Astrocyte of the cerebellum (primary cell): ENCODE data around the gene CHST11.

Source experiments
- DNase-seq: peaks from one replicate; pipeline ENCODE4 v3.0.0-alpha.2; 2011; ENCODE audit warnings: low read depth
- H3K4me3 ChIP-seq: 2 replicates; pipeline ENCODE4 v1.5.1; 2011; ENCODE audit warnings: mild to moderate bottlenecking, low read depth, low read length, moderate library complexity
- in situ Hi-C: cut with HindIII; loops from 2 replicates; pipeline ENCODE4 v1.10.0; 2017; ENCODE audit warnings: low sequenced_read_pairs
- TF ChIP-seq, protein P1 (sequence below): IDR thresholded peaks from 2 replicates; pipeline ENCODE4 v1.5.1; 2012; ENCODE audit warnings: low read length, low read depth, moderate library complexity, mild to moderate bottlenecking; ENCODE audit errors: missing control alignments

Gene CHST11

DNA sequence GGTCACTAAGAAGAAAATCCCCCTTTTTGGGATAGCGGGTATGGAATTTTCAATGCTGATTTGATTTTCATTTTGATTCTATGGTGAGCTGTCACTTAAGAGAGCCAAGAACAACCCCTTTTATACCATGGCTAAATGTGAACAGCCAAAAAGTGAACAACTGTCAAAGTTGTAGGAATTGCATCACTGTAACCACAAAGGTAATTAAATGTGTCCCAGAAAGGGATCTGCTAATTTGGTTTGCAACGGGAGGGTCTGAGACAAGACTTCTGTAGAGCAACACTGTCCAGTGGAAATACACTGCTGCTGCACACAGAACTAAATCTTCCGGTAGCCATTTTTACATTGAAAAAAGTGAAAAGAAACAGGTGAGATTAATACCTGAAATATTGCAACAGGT is 14.6 kb downstream of the CHST11 start:
- no peak overlapping the region for H3K4me3 ChIP-seq
- DNase-seq: no peak
- TF ChIP-seq, protein P1, sequence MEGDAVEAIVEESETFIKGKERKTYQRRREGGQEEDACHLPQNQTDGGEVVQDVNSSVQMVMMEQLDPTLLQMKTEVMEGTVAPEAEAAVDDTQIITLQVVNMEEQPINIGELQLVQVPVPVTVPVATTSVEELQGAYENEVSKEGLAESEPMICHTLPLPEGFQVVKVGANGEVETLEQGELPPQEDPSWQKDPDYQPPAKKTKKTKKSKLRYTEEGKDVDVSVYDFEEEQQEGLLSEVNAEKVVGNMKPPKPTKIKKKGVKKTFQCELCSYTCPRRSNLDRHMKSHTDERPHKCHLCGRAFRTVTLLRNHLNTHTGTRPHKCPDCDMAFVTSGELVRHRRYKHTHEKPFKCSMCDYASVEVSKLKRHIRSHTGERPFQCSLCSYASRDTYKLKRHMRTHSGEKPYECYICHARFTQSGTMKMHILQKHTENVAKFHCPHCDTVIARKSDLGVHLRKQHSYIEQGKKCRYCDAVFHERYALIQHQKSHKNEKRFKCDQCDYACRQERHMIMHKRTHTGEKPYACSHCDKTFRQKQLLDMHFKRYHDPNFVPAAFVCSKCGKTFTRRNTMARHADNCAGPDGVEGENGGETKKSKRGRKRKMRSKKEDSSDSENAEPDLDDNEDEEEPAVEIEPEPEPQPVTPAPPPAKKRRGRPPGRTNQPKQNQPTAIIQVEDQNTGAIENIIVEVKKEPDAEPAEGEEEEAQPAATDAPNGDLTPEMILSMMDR: no peak
- in situ Hi-C loops: no loop called here

DNA sequence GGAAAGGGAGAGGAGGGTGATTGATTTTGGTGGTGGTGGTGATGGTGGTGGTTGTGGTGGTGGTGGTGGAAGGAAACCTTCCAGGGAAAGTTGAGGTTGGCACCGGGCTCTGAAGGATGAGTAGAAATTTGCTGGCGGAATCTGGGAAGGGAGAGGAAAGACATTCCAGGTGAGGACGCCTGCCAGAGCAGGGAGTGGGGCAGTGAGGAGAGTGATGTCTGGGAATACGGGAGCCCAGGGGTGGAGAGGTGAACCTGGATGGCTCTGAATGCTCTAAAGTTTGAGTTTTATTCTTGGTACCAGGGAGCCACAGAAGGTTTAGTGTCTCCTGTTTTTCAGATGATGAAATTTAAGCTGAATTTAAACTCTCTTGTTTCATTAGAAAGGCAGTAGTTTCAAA is 16.0 kb downstream of the CHST11 start:
- H3K4me3 ChIP-seq: no peak overlapping the region
- DNase-seq: no peak
- in situ Hi-C loops: no loop called here
- TF ChIP-seq, protein P1: no peak

DNA sequence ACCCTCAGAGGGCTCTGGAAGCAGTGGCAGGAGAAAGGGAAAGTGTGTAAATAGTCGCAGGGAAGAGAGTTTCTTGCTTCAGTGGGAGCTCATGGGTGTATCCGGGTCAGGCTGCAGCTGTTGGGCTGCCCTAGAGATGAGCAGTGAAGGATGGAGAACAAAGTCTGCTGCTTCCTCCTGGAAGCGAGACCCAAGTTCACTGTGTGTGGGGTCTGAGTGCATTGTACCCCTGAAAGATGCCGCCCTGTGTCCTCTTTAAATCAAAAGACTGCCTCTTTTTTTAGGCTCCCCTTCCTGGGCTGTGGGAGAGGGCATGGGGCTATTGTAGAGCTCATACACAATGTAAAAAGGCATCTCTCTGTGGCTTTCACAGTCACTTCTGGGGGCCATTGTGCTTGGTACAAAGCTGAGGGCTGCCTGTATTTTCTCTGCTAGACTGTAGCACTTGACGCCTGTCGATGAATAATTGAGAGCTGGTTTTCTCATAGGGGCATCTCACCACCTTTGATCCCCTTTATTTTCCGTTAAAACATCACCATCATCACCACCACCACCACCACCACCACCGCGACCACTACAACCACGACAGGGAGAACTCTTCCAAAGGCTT is 16.7 kb downstream of the CHST11 start:
- in situ Hi-C loops: no loop called here
- DNase-seq: no peak
- TF ChIP-seq, protein P1: no peak
- H3K4me3 ChIP-seq: no peak overlapping the region

DNA sequence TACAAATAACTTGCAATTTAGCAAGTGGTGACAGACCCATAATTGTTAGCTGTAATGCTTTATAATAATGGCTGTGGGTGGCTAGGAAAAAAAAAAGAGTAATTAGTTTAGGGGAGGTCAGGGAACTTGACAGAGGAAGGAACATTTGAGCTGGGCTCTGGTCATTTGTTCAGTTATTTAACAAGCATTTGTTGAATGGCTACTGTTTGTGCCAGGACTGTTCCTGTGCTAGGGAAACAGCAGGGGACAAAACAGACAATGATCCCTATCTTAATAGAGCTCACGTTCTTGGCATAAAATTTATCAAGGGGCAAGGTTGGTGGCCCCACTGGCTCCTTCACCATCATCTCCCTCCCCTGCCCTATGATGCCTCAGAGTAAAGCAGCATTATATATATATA is 18.5 kb downstream of the CHST11 start:
- no peak overlapping the region for H3K4me3 ChIP-seq
- TF ChIP-seq, protein P1: no peak
- in situ Hi-C loops: no loop called here
- DNase-seq: no peak

DNA sequence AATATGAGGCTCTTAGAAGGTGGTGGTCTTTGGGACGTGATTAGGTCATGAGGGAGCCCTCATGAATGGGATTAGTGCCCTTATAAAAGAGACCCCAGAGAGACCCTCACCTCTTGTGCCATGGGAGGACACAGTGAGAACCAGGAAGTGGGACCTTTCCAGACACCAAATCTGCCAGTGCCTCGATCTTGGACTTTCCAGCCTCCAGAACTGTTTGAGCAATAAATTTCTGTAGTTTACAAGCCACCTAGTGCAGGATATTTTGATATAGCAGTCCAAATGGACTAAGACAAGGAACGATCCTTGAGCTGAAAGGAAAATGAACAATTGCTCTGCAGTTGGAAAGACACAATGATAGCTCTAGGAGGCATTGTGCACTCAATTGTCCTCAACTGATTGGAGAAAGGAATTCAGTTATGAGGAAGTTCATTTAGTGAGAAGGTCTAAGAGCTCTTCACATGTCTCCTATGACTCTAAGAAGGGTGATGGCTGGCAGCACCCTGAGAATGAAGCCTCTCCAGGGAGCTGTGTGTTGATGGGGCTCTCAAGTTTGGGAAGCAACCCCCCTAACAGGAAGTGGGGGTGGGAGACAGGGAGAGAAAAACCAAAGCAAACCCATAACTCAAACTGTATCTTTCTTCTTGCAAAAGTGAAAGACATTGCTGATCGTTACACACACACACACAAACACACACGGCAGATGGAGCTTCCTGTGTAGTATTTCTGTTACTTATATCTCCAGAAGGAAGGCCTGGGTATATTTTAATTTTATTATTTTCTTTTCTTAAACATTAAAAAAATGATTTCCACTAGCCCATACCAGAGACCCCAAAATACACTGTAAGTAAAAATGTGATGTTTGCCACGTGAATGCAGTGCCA is 21.0 kb downstream of the CHST11 start:
- TF ChIP-seq, protein P1: no peak
- no peak overlapping the region for H3K4me3 ChIP-seq
- no peak for DNase-seq
- in situ Hi-C loops: no loop called here

DNA sequence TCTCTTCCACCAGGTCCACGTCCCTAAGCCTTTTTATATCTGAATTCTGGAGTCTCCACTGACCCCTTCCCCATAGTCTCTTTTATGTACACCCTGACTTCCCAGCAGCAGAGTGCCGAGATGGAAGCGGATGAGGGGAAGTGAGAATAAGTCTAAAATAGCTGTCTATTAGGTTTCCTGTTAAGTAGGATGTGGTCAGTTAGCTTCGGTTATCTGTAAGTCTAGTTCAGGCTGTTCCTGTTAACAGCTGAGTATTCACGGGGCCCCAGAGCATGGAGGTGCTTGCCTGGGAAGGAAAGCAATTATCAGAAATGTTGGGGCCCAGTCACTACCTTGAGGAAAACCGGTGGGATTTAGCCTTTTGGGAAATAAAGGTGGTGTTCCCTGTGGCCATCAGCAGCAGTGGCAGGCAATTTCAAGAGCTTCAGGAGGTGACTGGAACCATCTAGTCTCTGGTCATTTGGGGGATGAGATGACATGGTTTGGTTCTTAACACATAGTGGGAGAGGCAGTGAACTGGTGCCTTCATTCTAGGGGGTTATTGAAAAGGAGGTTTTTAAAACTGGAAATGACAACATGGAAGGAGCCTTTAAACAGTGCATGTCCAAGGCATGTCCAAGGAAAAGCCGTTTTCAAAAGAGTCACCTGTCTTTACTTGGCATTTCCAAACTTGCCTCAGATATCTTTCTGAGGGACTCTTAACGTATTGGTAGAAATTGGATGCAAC is 21.8 kb downstream of the CHST11 start:
- DNase-seq: no peak
- in situ Hi-C loops: no loop called here
- no peak overlapping the region for H3K4me3 ChIP-seq
- TF ChIP-seq, protein P1: no peak
